ENCODE measurements around the gene PTPRE.

DNA sequence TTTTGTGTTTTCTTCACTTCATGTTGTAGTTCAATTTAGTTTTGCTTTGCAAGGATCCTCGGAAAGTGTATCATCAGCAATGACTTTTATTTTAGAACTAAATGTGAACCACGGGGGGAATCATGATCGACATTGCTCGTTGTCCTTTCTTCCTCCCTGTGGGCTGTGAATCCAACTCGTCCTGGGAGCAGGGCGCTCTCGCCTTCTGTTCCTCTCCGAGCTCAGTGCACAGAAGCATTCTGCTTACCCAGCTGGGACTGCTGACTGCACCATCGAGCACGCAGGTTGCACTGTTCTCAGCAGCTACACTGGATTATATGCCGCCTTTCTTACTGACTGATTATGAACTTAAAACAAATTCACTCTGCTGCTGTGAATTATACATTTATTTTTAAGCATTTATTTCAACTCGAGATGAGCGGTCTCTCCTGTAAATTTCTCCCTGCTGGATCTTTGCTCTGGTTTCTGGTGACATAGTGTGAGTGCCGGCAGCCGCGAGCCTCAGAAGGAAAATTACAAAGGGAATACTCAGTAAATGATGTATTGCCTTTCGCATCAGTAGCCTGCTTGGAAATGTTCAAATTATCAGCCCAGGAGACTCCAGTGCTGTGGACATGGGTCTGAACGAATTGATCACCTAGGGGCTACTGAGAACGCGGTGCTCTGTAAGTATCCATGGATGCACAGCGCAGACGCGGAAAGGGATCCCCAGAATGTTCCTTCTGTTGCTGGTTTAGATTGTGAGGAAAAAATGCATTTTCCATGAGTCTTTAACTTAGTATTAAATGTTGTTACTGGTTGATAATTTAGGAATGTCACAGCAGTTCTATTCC lies 92.6 kb downstream of the PTPRE start:
- TF ChIP-seq, protein P1, sequence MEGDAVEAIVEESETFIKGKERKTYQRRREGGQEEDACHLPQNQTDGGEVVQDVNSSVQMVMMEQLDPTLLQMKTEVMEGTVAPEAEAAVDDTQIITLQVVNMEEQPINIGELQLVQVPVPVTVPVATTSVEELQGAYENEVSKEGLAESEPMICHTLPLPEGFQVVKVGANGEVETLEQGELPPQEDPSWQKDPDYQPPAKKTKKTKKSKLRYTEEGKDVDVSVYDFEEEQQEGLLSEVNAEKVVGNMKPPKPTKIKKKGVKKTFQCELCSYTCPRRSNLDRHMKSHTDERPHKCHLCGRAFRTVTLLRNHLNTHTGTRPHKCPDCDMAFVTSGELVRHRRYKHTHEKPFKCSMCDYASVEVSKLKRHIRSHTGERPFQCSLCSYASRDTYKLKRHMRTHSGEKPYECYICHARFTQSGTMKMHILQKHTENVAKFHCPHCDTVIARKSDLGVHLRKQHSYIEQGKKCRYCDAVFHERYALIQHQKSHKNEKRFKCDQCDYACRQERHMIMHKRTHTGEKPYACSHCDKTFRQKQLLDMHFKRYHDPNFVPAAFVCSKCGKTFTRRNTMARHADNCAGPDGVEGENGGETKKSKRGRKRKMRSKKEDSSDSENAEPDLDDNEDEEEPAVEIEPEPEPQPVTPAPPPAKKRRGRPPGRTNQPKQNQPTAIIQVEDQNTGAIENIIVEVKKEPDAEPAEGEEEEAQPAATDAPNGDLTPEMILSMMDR (conservative IDR thresholded peaks at IDR 0.05; ENCODE audit: low read length) = no peak
- TF ChIP-seq EZH2phosphoT487 (IDR thresholded peaks at IDR 0.05; ENCODE audit: borderline replicate concordance) = no peak

Measured in Loucy (cell line).